Fibroblast of lung (primary cell): ENCODE results near the gene EMSY. TPM values are rescaled to one million over a fixed set of nuclear protein-coding genes. Genes with fewer than 3 reads are reported as not detected.
"Not testable (repeated sequence)": the region's sequence is repeated elsewhere in the genome, so short reads cannot be mapped to it uniquely, and the experiment has no call there.

Source experiments
- DNase-seq, 2 donors: peaks; one replicate each; pipeline versions ENCODE4 v3.0.0 to v3.0.0-alpha.2; 2010; ENCODE audit warnings: low read depth in 2 of 2
- H2AFZ ChIP-seq: 2 replicates; pipeline ENCODE4 v1.5.1; 2012; ENCODE audit warnings: low read length, control low read depth, inconsistent platforms
- H3K27ac ChIP-seq: 2 replicates; pipeline ENCODE4 v1.5.1; 2011; ENCODE audit warnings: low read length, control low read depth; ENCODE audit not compliant: insufficient read depth
- H3K27me3 ChIP-seq: 2 replicates; pipeline ENCODE4 v1.5.1; 2011; ENCODE audit warnings: mild to moderate bottlenecking, low read length; ENCODE audit not compliant: control insufficient read depth, insufficient read depth
- H3K36me3 ChIP-seq: 2 replicates; pipeline ENCODE4 v1.5.1; 2011; ENCODE audit warnings: low read length; ENCODE audit not compliant: control insufficient read depth, insufficient read depth
- H3K4me1 ChIP-seq: 2 replicates; pipeline ENCODE4 v1.5.1; 2011; ENCODE audit warnings: low read length; ENCODE audit not compliant: control insufficient read depth, insufficient read depth; ENCODE audit errors: extremely low read depth
- H3K4me2 ChIP-seq: 2 replicates; pipeline ENCODE4 v1.5.1; 2011; ENCODE audit warnings: low read length, control low read depth; ENCODE audit not compliant: insufficient read depth; ENCODE audit errors: extremely low read depth
- H3K4me3 ChIP-seq, 4 experiments: fragments of 200-600 bp in 1 of 4; sonication (generic) in 1 of 4; replicated peaks in 1 of 4; 2 replicates each; pipeline ENCODE4 v1.5.1; 2011 to 2016; ENCODE audit warnings: low read length in 4 of 4, low read depth in 3 of 4, mild to moderate bottlenecking in 3 of 4, control low read depth in 2 of 4, inconsistent platforms in 1 of 4, mixed read lengths in 1 of 4; ENCODE audit not compliant: insufficient read depth in 1 of 4; ENCODE audit errors: control extremely low read depth in 1 of 4
- H3K79me2 ChIP-seq: 2 replicates; pipeline ENCODE4 v1.5.1; 2012; ENCODE audit warnings: mild to moderate bottlenecking, low read length, inconsistent platforms; ENCODE audit not compliant: control insufficient read depth, insufficient read depth
- H3K9ac ChIP-seq: 2 replicates; pipeline ENCODE4 v1.5.1; 2011; ENCODE audit warnings: mild to moderate bottlenecking, low read length, control low read depth; ENCODE audit not compliant: insufficient read depth
- H3K9me3 ChIP-seq: 2 replicates; pipeline ENCODE4 v1.5.1; 2012; ENCODE audit warnings: low read depth, low read length; ENCODE audit not compliant: control insufficient read depth, insufficient read depth
- H4K20me1 ChIP-seq: 2 replicates; pipeline ENCODE4 v1.5.1; 2011; ENCODE audit warnings: low read length; ENCODE audit not compliant: control insufficient read depth, insufficient read depth; ENCODE audit errors: extremely low read depth
- CTCF ChIP-seq, 2 donors: IDR thresholded peaks in 1 of 2; conservative IDR thresholded peaks in 1 of 2; 1 replicate in 1 of 2; 2 replicates in 1 of 2; pipeline ENCODE4 v1.5.1; 2011 to 2012; ENCODE audit warnings: low read length in 2 of 2, control low read depth in 1 of 2, inconsistent platforms in 1 of 2, low read depth in 1 of 2, mild to moderate bottlenecking in 1 of 2
- EZH2 ChIP-seq: IDR thresholded peaks from 2 replicates; pipeline ENCODE4 v1.5.1; 2012; ENCODE audit warnings: low read length, control low read depth, mild to moderate bottlenecking; ENCODE audit errors: missing control alignments
- polyA plus RNA-seq, 2 donors: library from polyadenylated mRNA; depleted of rRNA in 1 of 2; stranded (reverse) in 1 of 2; unstranded in 1 of 2; fragments of >200 nt; gene quantifications; 2 replicates each; pipeline ENCODE4 v1.2.1, GENCODE V29; 2011 to 2012; ENCODE audit warnings: missing spikeins in 1 of 2
- total RNA-seq: library from RNA; depleted of rRNA; stranded (reverse); fragments of >200 nt; gene quantifications from 2 replicates; pipeline ENCODE4 v1.2.1, GENCODE V29; 2014

The EMSY gene
- total and polyA plus RNA-seq, 2 donors (not counting 1 experiment from before 2014, with no cell fraction given): 11.9 to 14.2 TPM

- Histone ChIP-seq H3K4me1 (no peaks in the 10 kb centered on the region), H4K20me1 (no peaks in the 10 kb centered on the region), H3K4me3 (no peak overlapping the region), H3K9me3 (no peaks in the 10 kb centered on the region), H3K79me2 (no peaks in the 10 kb centered on the region), H3K4me2 (no peak overlapping the region), H3K36me3 (no peaks in the 10 kb centered on the region), H3K27ac (no peak overlapping the region), H2AFZ (no peak overlapping the region), H3K9ac (no peak overlapping the region), H3K27me3 (peaks cover 3% of the 10 kb centered on the region)
- TF ChIP-seq CTCF (conservative IDR thresholded peaks at IDR 0.05 in 1 of 2, IDR thresholded peaks at IDR 0.05 in 1 of 2; ENCODE audit: low read depth in 1 of 2, low read length in 2 of 2) (no peak), EZH2 (no peak)
- no peak for DNase-seq
Observed at GRCh38 chr11:76400967-76401366, 43.9 kb upstream of the EMSY start.

- DNase-seq, H3K4me3 ChIP-seq, H3K4me1 ChIP-seq, H3K27ac ChIP-seq, H3K27me3 ChIP-seq, H3K79me2 ChIP-seq, H3K9me3 ChIP-seq, H3K36me3 ChIP-seq, H2AFZ ChIP-seq, H3K9ac ChIP-seq, H4K20me1 ChIP-seq, H3K4me2 ChIP-seq: not testable (repeated sequence)
Observed at GRCh38 chr11:76401484-76401883, 43.3 kb upstream of the EMSY start.

- no peak overlapping the region for H2AFZ ChIP-seq
- H3K4me2 ChIP-seq: no peak overlapping the region
- no peaks in the 10 kb centered on the region for H3K9me3 ChIP-seq
- H3K9ac ChIP-seq: no peak overlapping the region
- no peaks in the 10 kb centered on the region for H4K20me1 ChIP-seq
- H3K4me1 ChIP-seq: no peaks in the 10 kb centered on the region
- no peaks in the 10 kb centered on the region for H3K36me3 ChIP-seq
- no peak for DNase-seq
- peaks cover 8% of the 10 kb centered on the region for H3K27me3 ChIP-seq
- no peaks in the 10 kb centered on the region for H3K79me2 ChIP-seq
- H3K27ac ChIP-seq: no peak overlapping the region
- no peak overlapping the region for H3K4me3 ChIP-seq
- TF ChIP-seq CTCF (conservative IDR thresholded peaks at IDR 0.05 in 1 of 2, IDR thresholded peaks at IDR 0.05 in 1 of 2; ENCODE audit: low read depth in 1 of 2, low read length in 2 of 2) (no peak), EZH2 (no peak)
Observed at GRCh38 chr11:76406359-76406758, 38.5 kb upstream of the EMSY start.
